GM12891 (cell line): ENCODE measurements around the gene DLGAP1.

Source experiments
- POLR2A ChIP-seq: IDR thresholded peaks from 2 replicates; pipeline ENCODE4 v1.6.1; 2011; ENCODE audit warnings: low read depth, low read length, control low read depth
- POLR2AphosphoS5 ChIP-seq: IDR thresholded peaks from 2 replicates; pipeline ENCODE4 v1.6.1; 2011; ENCODE audit warnings: low read depth, low read length, control low read depth
- SPI1 ChIP-seq: IDR thresholded peaks from 2 replicates; pipeline ENCODE4 v1.6.1; 2011; ENCODE audit warnings: low read depth, low read length, control low read depth
- TAF1 ChIP-seq: IDR thresholded peaks from 2 replicates; pipeline ENCODE4 v1.6.1; 2011; ENCODE audit warnings: low read depth, low read length, control low read depth

DNA sequence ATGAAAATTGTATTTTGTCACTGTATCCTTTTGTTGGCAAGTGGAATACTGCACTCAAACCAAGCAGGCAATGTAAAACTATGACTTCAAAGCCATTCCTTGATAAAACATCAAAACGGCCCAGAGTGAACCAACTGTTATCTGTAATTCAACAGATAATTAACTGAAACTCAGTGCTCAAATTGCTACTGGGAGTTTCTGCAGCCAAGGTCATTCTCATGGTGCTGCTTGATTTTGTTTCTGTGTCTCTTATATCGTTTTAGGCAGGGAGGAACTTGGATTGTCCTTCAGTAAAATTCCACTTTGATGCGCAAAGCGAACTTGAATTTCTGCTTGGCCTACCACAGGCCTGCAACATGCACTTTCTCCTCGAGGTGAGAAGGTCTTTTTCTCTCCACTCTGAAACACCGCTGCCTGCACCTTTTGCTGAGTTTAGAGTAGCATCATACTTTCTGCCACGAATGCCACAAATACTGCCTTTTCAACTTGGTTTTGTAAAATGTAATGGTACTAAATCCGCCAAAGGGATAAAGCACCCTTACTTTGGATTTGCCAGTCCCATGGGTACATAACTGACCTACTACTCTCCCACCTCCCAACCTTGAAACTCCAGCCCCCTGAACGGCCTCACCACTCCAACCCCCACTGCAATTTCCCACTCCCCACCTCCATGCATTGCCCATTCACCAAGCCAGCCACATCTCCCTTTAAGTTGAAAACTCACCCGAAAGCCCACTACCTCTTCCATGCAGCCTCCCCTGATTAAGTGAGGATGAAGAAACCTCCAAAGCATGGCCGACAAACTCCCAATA is 800.5 kb downstream of the DLGAP1 start:
- TF ChIP-seq TAF1 (no peak), POLR2AphosphoS5 (no peak), POLR2A (no peak), SPI1 (no peak)
